Small intestine (tissue), 16 donors: ENCODE data around the gene SUPT16H. TPM values are rescaled to one million over a fixed set of nuclear protein-coding genes. Genes with fewer than 3 reads are reported as not detected.
A peak's percentile ranks its signal among the peaks of the same experiment; 100 is the strongest.

Source experiments
- DNase-seq, 2 donors: peaks; one replicate each; pipeline versions ENCODE4 v3.0.0 to v3.0.0-alpha.2; 2013
- FAIRE-seq: peaks from 2 replicates; lab custom pipeline; 2012; peaks lifted over from hg19 to GRCh38; lab: Jason Lieb, UNC
- H3K27ac ChIP-seq, 3 donors: one replicate each; pipeline ENCODE4 v1.5.1; 2013; ENCODE audit warnings: low read length in 2 of 3, mild to moderate bottlenecking in 2 of 3, control low read depth in 1 of 3, inconsistent platforms in 1 of 3, low read depth in 1 of 3, moderate library complexity in 1 of 3
- H3K27me3 ChIP-seq, 3 donors: one replicate each; pipeline ENCODE4 v1.6.1; 2013; ENCODE audit warnings: low read length in 3 of 3, inconsistent platforms in 1 of 3; ENCODE audit not compliant: control insufficient read depth in 3 of 3, insufficient read depth in 3 of 3
- H3K36me3 ChIP-seq, 3 donors: one replicate each; pipeline ENCODE4 v1.6.1; 2013; ENCODE audit warnings: low read length in 3 of 3, inconsistent platforms in 1 of 3, low read depth in 1 of 3, mild to moderate bottlenecking in 1 of 3, moderate library complexity in 1 of 3; ENCODE audit not compliant: control insufficient read depth in 3 of 3, insufficient read depth in 2 of 3
- H3K4me1 ChIP-seq, 3 donors: one replicate each; pipeline ENCODE4 v1.6.1; 2013; ENCODE audit warnings: low read length in 2 of 3, inconsistent platforms in 1 of 3, low read depth in 1 of 3, mild to moderate bottlenecking in 1 of 3, moderate library complexity in 1 of 3; ENCODE audit not compliant: control insufficient read depth in 3 of 3, insufficient read depth in 2 of 3
- H3K4me3 ChIP-seq, 3 donors: one replicate each; pipeline ENCODE4 v1.5.1; 2013; ENCODE audit warnings: low read length in 3 of 3, control low read depth in 1 of 3, inconsistent platforms in 1 of 3, low read depth in 1 of 3, mild to moderate bottlenecking in 1 of 3, moderate library complexity in 1 of 3
- H3K9me3 ChIP-seq, 2 donors: one replicate each; pipeline ENCODE4 v1.6.1; 2013; ENCODE audit warnings: low read depth in 1 of 2, low read length in 1 of 2; ENCODE audit not compliant: control insufficient read depth in 2 of 2, insufficient read depth in 1 of 2
- WGBS, 3 donors: extraction: QIAGEN DNeasy Blood & Tissue Kit; methylation state at CpG; one replicate each; pipeline ENCODE4 v1.1.7; 2013; 5-methylcytosine and 5-hydroxymethylcytosine counted together
- long read RNA-seq, 10 donors: transcript quantifications; one replicate each; lab custom pipeline, GENCODE V29; 2026
- polyA plus RNA-seq, 4 donors: library from polyadenylated mRNA; stranded (reverse) in 3 of 4; unstranded in 1 of 4; fragments of 200-250 nt in 3 of 4; fragments of 120-200 nt in 1 of 4; gene quantifications; one replicate each; pipeline versions ENCODE4 v1.2.1 to v1.2.3, GENCODE V29; 2013
- donor health status: healthy with polysubstance abuse.
- donor health status: control.
- donor health status: control.
- donor health status: Bipolar disorder and iron deficiency.
- donor health status: healthy.

The SUPT16H gene
- 10 to 100 TPM; 27.7 to 78.9 (median 46.6) TPM for polyA plus RNA-seq
- long read RNA-seq, donor 1: 0 reads
- long read RNA-seq, donor 2, full-length matches to known transcripts: 6 of 11 reads
- long read RNA-seq, donor 2, partial matches to known transcripts: 5 of 11 reads
- long read RNA-seq, donor 2, other reads (novel, unspliced or antisense): 0 of 11 reads
- long read RNA-seq, donor 3, partial matches to known transcripts: 20 of 22 reads
- long read RNA-seq, donor 3, other reads (novel, unspliced or antisense): 0 of 22 reads
- long read RNA-seq, donor 4: 0 reads
- long read RNA-seq, donor 5, partial matches to known transcripts: 0 of 3 reads
- long read RNA-seq, donor 5, other reads (novel, unspliced or antisense): 0 of 3 reads
- long read RNA-seq, donor 6, full-length matches to known transcripts: 4 of 10 reads
- long read RNA-seq, donor 6, partial matches to known transcripts: 6 of 10 reads
- long read RNA-seq, donor 6, other reads (novel, unspliced or antisense): 0 of 10 reads
- long read RNA-seq, donor 7: 0 reads
- long read RNA-seq, donor 8: 0 reads
- long read RNA-seq, donor 9, full-length matches to known transcripts: 1 of 1 reads
- long read RNA-seq, donor 9, partial matches to known transcripts: 0 of 1 reads
- long read RNA-seq, donor 9, other reads (novel, unspliced or antisense): 0 of 1 reads
- long read RNA-seq, donor 10, full-length matches to known transcripts: 8 of 51 reads
- long read RNA-seq, donor 10, partial matches to known transcripts: 43 of 51 reads
- long read RNA-seq, donor 10, other reads (novel, unspliced or antisense): 0 of 51 reads

DNA sequence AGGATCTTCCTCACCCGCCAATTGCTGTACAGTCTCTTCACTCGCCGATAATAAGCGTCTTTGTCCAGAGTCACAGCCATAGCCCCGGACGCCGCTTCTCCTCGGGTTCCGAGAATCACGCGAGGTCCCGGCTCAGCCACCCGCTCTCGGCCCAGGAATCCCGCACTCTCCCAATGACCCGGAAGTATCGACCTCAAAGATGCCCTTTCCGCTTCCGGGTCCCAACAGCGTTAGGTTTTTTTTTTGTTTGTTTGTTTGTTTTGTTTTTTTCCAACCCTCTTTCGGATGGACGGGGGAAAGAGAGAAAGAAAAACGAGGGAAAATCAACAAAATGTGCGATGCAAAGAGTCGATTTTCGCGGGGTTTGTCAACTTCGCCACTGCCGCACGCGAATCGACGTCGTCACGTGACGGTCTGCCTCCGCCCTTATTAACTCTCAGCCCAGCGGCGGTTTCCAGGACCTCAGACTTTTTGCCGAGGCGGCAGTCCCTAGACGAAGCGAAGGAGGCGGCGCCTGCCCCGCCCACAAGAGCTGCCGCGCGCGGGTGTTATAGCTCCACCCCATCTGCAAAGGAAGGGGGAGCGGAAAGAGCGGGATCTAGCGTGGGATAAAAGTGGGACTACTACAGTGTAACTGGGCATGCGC is at the start of gene SUPT16H:
Gene SUPT16H (minus strand): TSS at position 172 of the 646 bp plus-strand sequence. CDS start 92 bp downstream, at position 80.
- Histone ChIP-seq H3K27me3 (no peaks in the 10 kb centered on the region), H3K9me3 (no peaks in the 10 kb centered on the region), H3K4me1 (peaks cover 0 to 8% (median 0%) of the 10 kb centered on the region in 3 donors), H3K27ac (peak within 1 kb of the TSS; percentile 44 to 86 (median 81)), H3K36me3 (peaks cover 0 to 28% (median 2%) of the 10 kb centered on the region in 3 donors), H3K4me3 (peak within 1 kb of the TSS; percentile 59 to 68 (median 64))
- 0% methylated on average over 54 of the region's 54 CpGs for WGBS, 3 donors
- FAIRE-seq (no peak), DNase-seq (peak; percentile 97 to 98)

DNA sequence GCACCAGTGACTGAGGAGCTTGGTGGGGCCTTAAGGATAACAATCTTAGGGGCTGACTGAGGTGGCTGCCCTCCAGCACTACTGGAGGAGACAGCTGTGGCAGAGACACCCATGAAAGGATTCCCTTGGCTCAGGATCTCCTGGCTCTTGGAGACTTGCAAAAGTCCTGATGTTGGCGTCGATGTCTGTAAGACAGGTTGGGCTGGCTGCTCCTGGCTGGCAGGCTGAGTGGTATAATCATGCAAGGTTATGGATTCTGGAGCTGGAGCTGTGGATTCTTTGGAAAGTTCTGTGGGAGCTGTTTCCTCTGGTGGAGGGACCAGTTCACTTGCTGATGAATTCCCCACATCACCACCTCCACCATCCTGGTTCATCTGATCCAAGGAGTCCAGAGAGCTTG is 47.3 kb upstream of the SUPT16H start:
- FAIRE-seq: no peak

DNA sequence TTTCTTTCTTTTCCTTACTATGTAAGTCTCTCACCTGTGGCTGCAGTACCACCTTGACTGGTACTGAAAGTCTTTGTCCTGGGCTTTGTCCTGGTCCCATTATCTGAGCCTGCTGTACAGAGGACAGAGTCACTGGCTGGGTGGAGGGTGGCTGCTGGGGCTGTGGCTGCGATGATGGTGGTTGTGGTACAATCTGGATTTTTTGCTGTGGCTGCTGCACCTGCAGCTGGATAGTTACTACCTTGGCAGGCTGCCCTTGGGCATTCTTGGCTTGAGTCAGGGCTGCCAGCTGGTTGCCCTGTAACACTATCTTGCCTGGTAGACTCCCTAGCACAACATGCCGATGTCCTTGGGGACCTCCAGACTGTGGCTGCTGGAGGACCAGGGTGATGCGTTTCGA is 45.1 kb upstream of the SUPT16H start:
- Histone ChIP-seq H3K4me1 (no peaks in the 10 kb centered on the region), H3K27me3 (no peaks in the 10 kb centered on the region), H3K27ac (no peak overlapping the region), H3K36me3 (peaks cover 17 to 51% (median 32%) of the 10 kb centered on the region in 3 donors), H3K4me3 (no peak overlapping the region), H3K9me3 (no peaks in the 10 kb centered on the region)
- FAIRE-seq: no peak
- DNase-seq: no peak
- WGBS, 3 donors: 43 to 78% (median 54%) methylated on average over 4 of the region's 4 CpGs

More for the DNA sequence above, 47.3 kb upstream of the SUPT16H start:
- Histone ChIP-seq H3K27ac (no peak overlapping the region), H3K4me3 (no peak overlapping the region), H3K9me3 (no peaks in the 10 kb centered on the region), H3K4me1 (peaks cover 3 to 4% (median 3%) of the 10 kb centered on the region in 3 donors), H3K36me3 (peaks cover 12 to 36% (median 31%) of the 10 kb centered on the region in 3 donors), H3K27me3 (no peaks in the 10 kb centered on the region)
- no peak for DNase-seq
- WGBS, 3 donors: 94 to 98% (median 96%) methylated on average over 2 of the region's 2 CpGs

DNA sequence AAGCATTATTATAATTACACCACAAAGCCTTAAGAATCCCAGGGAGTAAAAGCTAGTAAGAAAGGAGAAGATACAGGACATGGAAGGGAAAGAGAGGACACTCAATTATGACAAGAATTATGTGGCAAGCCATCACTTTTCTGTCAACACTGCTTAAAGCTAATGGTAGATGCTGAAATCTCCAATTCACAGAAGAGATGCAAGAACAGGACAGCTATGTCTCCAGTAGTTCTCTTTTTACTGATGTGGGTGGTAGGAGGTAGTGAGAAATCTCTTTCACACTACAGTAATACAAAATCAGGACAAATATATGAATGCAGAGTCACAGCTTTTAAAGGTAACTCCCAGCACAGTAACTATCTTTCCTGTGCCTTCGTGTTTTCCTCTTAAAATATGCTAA is 42.9 kb upstream of the SUPT16H start:
- peaks cover 26 to 65% (median 40%) of the 10 kb centered on the region in 3 donors for H3K36me3 ChIP-seq
- no peaks in the 10 kb centered on the region for H3K4me1 ChIP-seq
- DNase-seq (no peak), FAIRE-seq (no peak)
- no peak overlapping the region for H3K4me3 ChIP-seq
- H3K9me3 ChIP-seq: no peaks in the 10 kb centered on the region
- 77 to 96% (median 95%) methylated on average over 1 of the region's 1 CpG for WGBS, 3 donors
- H3K27ac ChIP-seq: no peak overlapping the region
- no peaks in the 10 kb centered on the region for H3K27me3 ChIP-seq

DNA sequence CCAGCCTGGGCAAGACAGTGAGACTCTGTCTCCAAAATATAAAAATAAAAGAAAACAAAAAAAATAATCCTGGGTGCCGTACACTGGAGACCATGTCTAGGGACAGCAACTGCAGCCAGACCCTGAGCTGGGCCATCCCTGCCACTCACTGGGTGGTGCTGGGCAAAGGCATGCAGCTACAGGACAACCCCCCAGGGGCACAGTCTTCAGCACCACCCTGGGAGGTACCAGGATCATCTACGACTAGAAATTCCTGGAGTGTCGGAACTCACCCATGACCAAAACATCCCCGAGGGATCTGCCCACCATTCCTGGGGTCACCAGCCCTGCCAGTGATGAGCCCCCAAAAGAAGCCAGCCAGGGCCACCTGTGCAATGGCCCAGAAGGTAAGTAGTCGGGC is 35.7 kb upstream of the SUPT16H start:
- no peaks in the 10 kb centered on the region for H3K27me3 ChIP-seq
- no peak overlapping the region for H3K4me3 ChIP-seq
- H3K4me1 ChIP-seq: no peaks in the 10 kb centered on the region
- H3K27ac ChIP-seq: no peak overlapping the region
- H3K36me3 ChIP-seq: peaks cover 22 to 43% (median 25%) of the 10 kb centered on the region in 3 donors
- H3K9me3 ChIP-seq: no peaks in the 10 kb centered on the region
- DNase-seq: no peak
- WGBS, 3 donors: 93 to 96% (median 95%) methylated on average over 5 of the region's 5 CpGs
- FAIRE-seq: no peak

DNA sequence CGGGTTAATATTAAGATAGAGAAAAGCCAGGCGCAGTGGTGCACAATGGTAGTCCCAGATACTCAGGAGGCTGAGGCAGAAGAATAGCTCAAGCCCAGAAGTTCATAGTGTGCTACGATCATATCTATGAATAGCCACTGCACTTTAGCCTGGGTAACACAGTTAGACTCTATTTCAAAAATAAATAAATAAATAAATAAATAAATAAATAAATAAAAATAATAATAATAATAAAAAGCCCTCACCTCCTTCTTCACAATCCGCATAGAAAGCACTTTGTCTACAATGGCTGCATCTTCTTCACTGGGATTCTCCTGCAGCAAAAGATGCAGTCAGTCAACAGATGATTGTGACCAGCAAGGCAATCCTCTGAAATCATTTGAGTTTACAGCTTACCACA is 31.5 kb upstream of the SUPT16H start:
- no peak for DNase-seq
- H3K4me1 ChIP-seq: no peaks in the 10 kb centered on the region
- H3K27ac ChIP-seq: no peak overlapping the region
- no peak for FAIRE-seq
- no peak overlapping the region for H3K4me3 ChIP-seq
- H3K9me3 ChIP-seq: no peaks in the 10 kb centered on the region
- WGBS, 3 donors: 93 to 98% (median 95%) methylated on average over 4 of the region's 4 CpGs
- H3K27me3 ChIP-seq: no peaks in the 10 kb centered on the region
- peaks cover 12 to 39% (median 32%) of the 10 kb centered on the region in 3 donors for H3K36me3 ChIP-seq

DNA sequence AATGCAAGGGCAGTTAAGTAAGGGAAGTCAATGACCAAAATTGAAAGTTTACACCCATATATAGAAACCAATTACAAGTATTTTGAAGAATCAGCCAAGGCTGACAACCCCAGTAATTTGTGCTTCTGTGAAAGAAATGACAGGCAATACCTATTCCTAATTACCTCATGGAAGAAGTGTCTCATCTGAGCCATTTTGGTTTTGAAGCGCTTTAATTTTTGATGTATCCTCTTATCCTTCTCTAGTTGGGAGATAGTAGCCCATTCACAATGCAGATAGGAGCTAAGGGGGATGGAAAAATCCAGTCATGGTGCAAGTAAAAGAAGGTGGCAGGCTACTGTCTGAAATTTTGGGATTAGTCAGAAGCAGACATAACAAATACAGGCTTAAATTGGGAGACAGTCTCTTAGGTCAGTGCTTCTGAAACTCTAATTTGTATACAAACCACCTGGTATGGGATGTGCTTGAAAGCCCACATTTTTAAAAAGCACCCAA is 30.4 kb upstream of the SUPT16H start:
- Histone ChIP-seq H3K27ac (no peak overlapping the region), H3K4me3 (no peak overlapping the region), H3K27me3 (no peaks in the 10 kb centered on the region), H3K36me3 (peaks cover 10 to 28% (median 28%) of the 10 kb centered on the region in 3 donors), H3K4me1 (no peaks in the 10 kb centered on the region), H3K9me3 (no peaks in the 10 kb centered on the region)
- FAIRE-seq: no peak
- DNase-seq: no peak
- 83 to 94% (median 84%) methylated on average over 1 of the region's 1 CpG for WGBS, 3 donors

DNA sequence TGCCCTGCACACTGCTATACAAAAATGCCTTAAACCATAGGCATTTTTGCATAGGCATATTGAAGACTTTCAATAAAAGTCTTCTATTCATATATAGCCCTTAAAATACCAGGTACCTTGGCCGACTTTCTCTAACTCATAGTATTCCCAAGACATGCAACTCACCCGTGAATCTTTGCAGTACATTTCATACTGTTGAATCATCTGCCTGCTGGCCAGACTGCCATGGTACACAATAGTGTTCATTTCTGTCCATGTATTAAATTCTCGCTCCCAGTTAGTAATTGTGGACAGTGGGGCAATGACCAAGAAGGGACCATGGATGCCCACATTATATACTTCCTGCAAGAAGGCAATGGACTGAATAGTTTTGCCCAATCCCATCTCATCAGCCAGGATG is 24.3 kb upstream of the SUPT16H start:
- 88 to 91% (median 90%) methylated on average over 3 of the region's 3 CpGs for WGBS, 3 donors
- H3K27ac ChIP-seq: no peak overlapping the region
- H3K27me3 ChIP-seq: no peaks in the 10 kb centered on the region
- no peaks in the 10 kb centered on the region for H3K4me1 ChIP-seq
- H3K4me3 ChIP-seq: no peak overlapping the region
- H3K9me3 ChIP-seq: no peaks in the 10 kb centered on the region
- no peak for FAIRE-seq
- H3K36me3 ChIP-seq: peaks cover 19 to 35% (median 29%) of the 10 kb centered on the region in 3 donors
- DNase-seq: no peak
